ENCODE results near the gene XYLT1.

DNA sequence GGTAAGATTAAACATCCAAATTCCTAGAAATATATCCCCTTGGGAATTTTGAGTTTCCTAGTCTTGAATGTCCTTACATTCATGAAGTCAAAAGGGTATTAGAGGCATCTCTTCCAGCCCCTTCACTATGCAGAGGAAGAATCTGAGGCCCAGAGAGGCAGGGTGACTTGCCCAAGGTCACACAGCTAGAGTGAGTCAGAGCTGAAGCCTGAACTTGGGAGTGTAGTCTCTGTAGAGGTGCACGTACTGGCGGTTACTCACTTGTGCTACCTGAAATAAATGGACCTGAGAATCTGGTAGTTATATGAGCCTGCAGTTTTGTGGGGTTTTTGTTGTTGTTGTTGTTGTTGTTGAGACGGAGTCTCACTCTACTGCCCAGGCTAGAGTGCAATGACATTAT, 164.0 kb downstream of the XYLT1 start:
- TF ChIP-seq POLR2A (IDR thresholded peaks at IDR 0.05) (no peak), CTCF (IDR thresholded peaks at IDR 0.05) (no peak)

Data from vagina (tissue), 2 donors.